Loucy (cell line): ENCODE data around the gene C2CD5.

Experiments
- H2AFZ ChIP-seq: fragments of 200-600 bp; sonication (generic); 2 replicates; pipeline ENCODE4 v1.6.0; 2016; ENCODE audit warnings: antibody characterized with exemption, mild to moderate bottlenecking, low read length, moderate library complexity
- H3F3A ChIP-seq: fragments of 200-600 bp; 2 replicates; pipeline ENCODE4 v1.6.0; 2016; ENCODE audit warnings: antibody characterized with exemption, low read depth, mild to moderate bottlenecking
- H3K27me3 ChIP-seq: fragments of 200-600 bp; sonication (generic); 2 replicates; pipeline ENCODE4 v1.6.1; 2014; ENCODE audit warnings: low read length, mild to moderate bottlenecking; ENCODE audit not compliant: insufficient read depth, poor library complexity, severe bottlenecking
- H3K36me3 ChIP-seq: fragments of 200-600 bp; sonication (generic); 2 replicates; pipeline ENCODE4 v1.6.1; 2016; ENCODE audit warnings: low read length; ENCODE audit not compliant: insufficient read depth
- H3K4me1 ChIP-seq: fragments of 200-600 bp; sonication (generic); 2 replicates; pipeline ENCODE4 v1.5.1; 2014; ENCODE audit warnings: low read length, mild to moderate bottlenecking; ENCODE audit not compliant: insufficient read depth, poor library complexity, severe bottlenecking
- H3K4me2 ChIP-seq: fragments of 200-600 bp; sonication (generic); 2 replicates; pipeline ENCODE4 v1.6.0; 2014; ENCODE audit warnings: antibody characterized with exemption, low read length, low read depth, mild to moderate bottlenecking; ENCODE audit not compliant: poor library complexity, severe bottlenecking
- H3K4me3 ChIP-seq: fragments of 200-600 bp; sonication (generic); 2 replicates; pipeline ENCODE4 v1.5.1; 2014; ENCODE audit warnings: low read length, mild to moderate bottlenecking, mixed read lengths; ENCODE audit not compliant: poor library complexity, severe bottlenecking
- H3K79me2 ChIP-seq: fragments of 200-600 bp; sonication (generic); 2 replicates; pipeline ENCODE4 v1.6.1; 2014; ENCODE audit warnings: low read length; ENCODE audit not compliant: insufficient read depth
- H3K9ac ChIP-seq: fragments of 200-600 bp; sonication (generic); 2 replicates; pipeline ENCODE4 v1.6.0; 2014; ENCODE audit warnings: mild to moderate bottlenecking, low read depth, low read length, moderate library complexity; ENCODE audit not compliant: poor library complexity, severe bottlenecking
- H3K9me2 ChIP-seq: fragments of 200-600 bp; sonication (generic); replicated peaks from 2 replicates; pipeline ENCODE4 v1.6.1; 2016; ENCODE audit warnings: low read depth, low read length, mixed read lengths
- H3K9me3 ChIP-seq: fragments of 200-600 bp; sonication (generic); 2 replicates; pipeline ENCODE4 v1.6.1; 2014; ENCODE audit warnings: mild to moderate bottlenecking, antibody characterized with exemption, low read length, low read depth; ENCODE audit not compliant: insufficient read depth
- H4K20me1 ChIP-seq: fragments of 200-600 bp; sonication (generic); 2 replicates; pipeline ENCODE4 v1.6.0; 2014; ENCODE audit warnings: antibody characterized with exemption, low read length, mild to moderate bottlenecking; ENCODE audit not compliant: insufficient read depth, poor library complexity, severe bottlenecking
- CTCF ChIP-seq: fragments of 200-600 bp; sonication (generic); conservative IDR thresholded peaks from 2 replicates; pipeline ENCODE4 v1.5.1; 2014; ENCODE audit warnings: mild to moderate bottlenecking, antibody characterized with exemption, low read length
- EZH2phosphoT487 ChIP-seq: fragments of 200-600 bp; IDR thresholded peaks from 2 replicates; pipeline ENCODE4 v1.6.1; 2018; ENCODE audit warnings: antibody characterized with exemption, mild to moderate bottlenecking, moderate library complexity, borderline replicate concordance

Gene C2CD5

GRCh38 chr12:22413592-22413991 is 130.8 kb downstream of the C2CD5 start:
- no peaks in the 10 kb centered on the region for H3K9me2 ChIP-seq
- H3F3A ChIP-seq, result no peaks in the 10 kb centered on the region
- H3K9me3 ChIP-seq, result no peaks in the 10 kb centered on the region
- H3K79me2 ChIP-seq, result no peaks in the 10 kb centered on the region
- H3K4me1 ChIP-seq, result no peaks in the 10 kb centered on the region
- H3K27me3 ChIP-seq, result no peaks in the 10 kb centered on the region
- H3K9ac ChIP-seq, result no peak overlapping the region
- H2AFZ ChIP-seq, result no peak overlapping the region
- H3K36me3 ChIP-seq, result no peaks in the 10 kb centered on the region
- no peak for TF ChIP-seq CTCF
- no peak for TF ChIP-seq EZH2phosphoT487
- no peak overlapping the region for H3K4me3 ChIP-seq
- no peak overlapping the region for H3K4me2 ChIP-seq
- H4K20me1 ChIP-seq, result no peaks in the 10 kb centered on the region

GRCh38 chr12:22412581-22412980 is 131.8 kb downstream of the C2CD5 start:
- H3K36me3 ChIP-seq, result no peaks in the 10 kb centered on the region
- H3F3A ChIP-seq, result no peaks in the 10 kb centered on the region
- no peaks in the 10 kb centered on the region for H3K79me2 ChIP-seq
- H2AFZ ChIP-seq, result no peak overlapping the region
- H3K9me2 ChIP-seq, result no peaks in the 10 kb centered on the region
- H3K9ac ChIP-seq, result no peak overlapping the region
- no peaks in the 10 kb centered on the region for H3K27me3 ChIP-seq
- no peak for TF ChIP-seq EZH2phosphoT487
- no peak for TF ChIP-seq CTCF
- no peaks in the 10 kb centered on the region for H4K20me1 ChIP-seq
- H3K9me3 ChIP-seq, result no peaks in the 10 kb centered on the region
- no peaks in the 10 kb centered on the region for H3K4me1 ChIP-seq
- no peak overlapping the region for H3K4me3 ChIP-seq
- H3K4me2 ChIP-seq, result no peak overlapping the region

DNA sequence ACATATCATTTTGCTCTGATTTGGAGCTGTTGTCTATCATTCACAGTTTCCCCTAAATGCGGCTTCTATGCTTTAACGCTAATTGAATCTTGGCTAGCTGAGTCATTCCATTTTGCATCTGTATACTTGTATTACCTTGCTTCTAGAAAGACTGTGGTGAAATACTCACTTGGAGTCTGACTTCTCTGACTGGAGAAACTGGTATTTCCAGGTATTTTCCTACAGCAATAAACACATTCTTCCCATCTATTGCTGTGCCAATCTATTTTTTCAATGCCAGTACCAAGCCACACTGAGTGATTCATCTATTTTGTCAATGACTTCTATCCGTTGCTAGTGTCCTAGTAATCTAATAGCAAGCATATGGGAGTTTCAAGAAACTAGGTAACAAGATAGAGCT is 133.9 kb downstream of the C2CD5 start:
- Histone ChIP-seq H2AFZ (no peak overlapping the region), H3K4me2 (no peak overlapping the region), H3K9ac (no peak overlapping the region), H3K4me3 (no peak overlapping the region), H3K36me3 (no peaks in the 10 kb centered on the region), H3F3A (no peaks in the 10 kb centered on the region), H3K27me3 (no peaks in the 10 kb centered on the region), H4K20me1 (no peaks in the 10 kb centered on the region), H3K79me2 (no peaks in the 10 kb centered on the region), H3K9me2 (no peaks in the 10 kb centered on the region), H3K9me3 (no peaks in the 10 kb centered on the region), H3K4me1 (no peaks in the 10 kb centered on the region)
- TF ChIP-seq EZH2phosphoT487 (no peak), CTCF (no peak)
